Cardiac fibroblast (primary cell): ENCODE data around the gene GTF2H1.

Experiments used
- DNase-seq, 2 donors: peaks; one replicate each; pipeline versions ENCODE4 v3.0.0 to v3.0.0-alpha.2; 2010; ENCODE audit warnings: low read depth in 2 of 2
- H3K4me3 ChIP-seq, 2 donors: replicated peaks in 1 of 2; 1 replicate in 1 of 2; 2 replicates in 1 of 2; pipeline ENCODE4 v1.5.1; 2011; ENCODE audit warnings: low read depth in 2 of 2, low read length in 2 of 2, mild to moderate bottlenecking in 2 of 2, moderate library complexity in 1 of 2
- CTCF ChIP-seq: IDR thresholded peaks from one replicate; pipeline ENCODE4 v1.5.1; 2011; ENCODE audit warnings: low read depth, mild to moderate bottlenecking, low read length, inconsistent platforms

The GTF2H1 gene

GRCh38 chr11:18310800-18311340 is 11.5 kb upstream of the GTF2H1 start:
- peak in 1 of 2 donors; percentile 58 for DNase-seq
- no peak for TF ChIP-seq CTCF
- H3K4me3 ChIP-seq = no peak overlapping the region

- DNase-seq = peak; percentile 54 to 78
- no peak overlapping the region for H3K4me3 ChIP-seq
- TF ChIP-seq CTCF = no peak
These were observed 10.4 kb upstream of the GTF2H1 start for GRCh38 chr11:18312012-18312411.

- DNase-seq = peak; percentile 70 to 74
- TF ChIP-seq CTCF = no peak
These were observed 9.5 kb upstream of the GTF2H1 start for GRCh38 chr11:18312663-18313420.

DNA sequence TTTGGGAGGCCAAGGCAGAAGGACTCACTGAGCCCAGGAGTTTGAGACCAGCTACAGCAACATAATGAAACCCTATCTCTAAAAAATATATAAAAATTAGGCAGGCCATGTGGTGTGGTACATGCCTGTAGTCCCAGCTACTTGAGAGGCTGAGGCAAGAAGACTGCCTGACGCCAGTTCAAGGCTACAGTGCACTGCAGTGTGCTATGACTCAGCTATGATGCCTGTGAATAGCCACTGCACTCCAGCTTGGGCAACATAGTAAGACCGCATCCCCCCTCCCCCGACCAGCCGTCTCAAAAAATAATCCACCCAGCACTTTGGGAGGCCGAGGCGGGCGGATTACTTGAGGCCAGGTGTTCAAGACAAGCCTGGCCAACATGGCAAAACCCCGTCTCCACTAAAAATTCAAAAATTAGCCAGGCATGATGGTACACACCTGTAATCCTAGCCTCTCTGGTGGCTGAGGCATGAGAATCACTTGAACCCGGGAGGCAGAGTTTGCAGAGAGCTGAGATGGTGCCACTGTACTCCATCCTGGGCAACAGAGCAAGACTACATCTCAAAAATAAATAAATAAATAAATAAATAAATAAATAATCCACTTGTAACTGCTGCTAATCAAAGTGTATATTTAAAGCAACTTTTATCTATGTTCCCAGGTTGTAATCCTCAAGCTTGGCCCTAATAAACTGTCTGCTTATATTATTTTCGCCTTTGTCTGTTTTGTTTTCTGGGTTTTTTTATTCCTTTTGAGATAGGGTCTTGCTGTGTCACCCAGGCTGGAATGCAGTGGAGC is 8.2 kb upstream of the GTF2H1 start:
- TF ChIP-seq CTCF = no peak
- peak; percentile 13 to 69 for DNase-seq
- no peak overlapping the region for H3K4me3 ChIP-seq

More at GRCh38 chr11:18312663-18313420, 9.5 kb upstream of the GTF2H1 start:
- no peak overlapping the region for H3K4me3 ChIP-seq

GRCh38 chr11:18314784-18315523 is 7.4 kb upstream of the GTF2H1 start:
- H3K4me3 ChIP-seq = no peak overlapping the region
- peak in 1 of 2 donors; percentile 34 for DNase-seq
- no peak for TF ChIP-seq CTCF

DNA sequence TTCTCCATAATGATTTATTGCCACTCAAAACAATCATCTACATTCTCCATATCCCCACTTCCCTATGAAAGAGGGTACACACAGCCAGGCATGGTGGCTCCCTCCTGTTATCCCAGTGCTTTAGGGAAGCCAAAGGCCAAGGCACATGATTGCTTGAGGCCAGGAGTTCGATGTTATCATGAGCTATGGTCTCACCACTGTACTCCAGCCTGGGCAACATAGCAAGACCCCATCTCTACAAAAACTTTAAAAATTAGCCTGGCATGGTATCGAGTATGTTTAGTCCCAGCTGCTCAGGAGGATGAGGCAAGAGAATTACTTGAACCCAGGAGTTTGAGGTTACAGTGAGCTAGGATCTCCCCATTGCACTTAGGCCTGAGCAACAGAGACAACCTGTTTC is 6.5 kb upstream of the GTF2H1 start:
- TF ChIP-seq CTCF = no peak
- H3K4me3 ChIP-seq = no peak overlapping the region
- no peak for DNase-seq
